ENCODE results near the gene CHRNA10. TPM values are rescaled to one million over a fixed set of nuclear protein-coding genes. Genes with fewer than 3 reads are reported as not detected.
A peak's percentile ranks its signal among the peaks of the same experiment; 100 is the strongest.

The CHRNA10 gene
- total RNA-seq, 1 experiment from 2014 or later = 6.8 TPM

- CTCF ChIA-PET = no interaction called here
- Histone ChIP-seq H3K4me3 (ENCODE audit: low read depth in 2 of 2, low read length in 2 of 2) (no peak overlapping the region), H3K9me3 (ENCODE audit: control insufficient read depth, insufficient read depth, low read depth, low read length) (no peaks in the 10 kb centered on the region), H3K4me1 (ENCODE audit: control insufficient read depth, insufficient read depth, low read length) (no peaks in the 10 kb centered on the region), H3K36me3 (ENCODE audit: control insufficient read depth, insufficient read depth, low read length) (peaks cover 47% of the 10 kb centered on the region), H3K27ac (ENCODE audit: low read length) (no peak overlapping the region), H3K27me3 (ENCODE audit: control insufficient read depth, insufficient read depth, low read length) (no peaks in the 10 kb centered on the region)
- DNase-seq (ENCODE audit: low read depth, low spot score) (peak; percentile 82), ATAC-seq (peak; percentile 65)
- in situ Hi-C loops (cut with HindIII; ENCODE audit: low pct_unique_long_range_greater_than_20kb, low sequenced_read_pairs) = no loop called here
- intact Hi-C loops (cut with micrococcal nuclease; ENCODE audit: unreplicated experiment) = no loop called here
- POLR2A ChIA-PET = no interaction called here
- TF ChIP-seq POLR2AphosphoS5 (IDR thresholded peaks at IDR 0.05; ENCODE audit: low read depth, low read length) (no peak), CTCF (IDR thresholded peaks at IDR 0.05) (no peak), TCF7L2 (IDR thresholded peaks at IDR 0.05; ENCODE audit: low read depth, low read length) (no peak), SIN3A (IDR thresholded peaks at IDR 0.05; ENCODE audit: borderline replicate concordance, insufficient read depth, low read depth, low read length) (no peak), REST (IDR thresholded peaks at IDR 0.05; ENCODE audit: insufficient read depth in 1 of 2, low read depth in 2 of 2, low read length in 1 of 2) (no peak)
- BruUV-seq (replicated peaks) = no TSS peak
Observed at GRCh38 chr11:3674189-3674588, 3.0 kb upstream of the CHRNA10 start.

GRCh38 chr11:3669742-3670183 is 1.4 kb downstream of the CHRNA10 start:
- ChIA-PET CTCF (no interaction called here), POLR2A (no interaction called here)
- no peaks in the 10 kb centered on the region for H3K9me3 ChIP-seq (ENCODE audit: control insufficient read depth, insufficient read depth, low read depth, low read length)
- intact Hi-C loops (cut with micrococcal nuclease; ENCODE audit: unreplicated experiment) = no loop called here
- no TSS peak for BruUV-seq (replicated peaks)
- DNase-seq (ENCODE audit: low read depth, low spot score) (no peak), ATAC-seq (peak; percentile 16)
- H3K36me3 ChIP-seq (ENCODE audit: control insufficient read depth, insufficient read depth, low read length) = peaks cover 17% of the 10 kb centered on the region
- H3K27ac ChIP-seq (ENCODE audit: low read length) = no peak overlapping the region
- in situ Hi-C loops (cut with HindIII; ENCODE audit: low pct_unique_long_range_greater_than_20kb, low sequenced_read_pairs) = no loop called here
- H3K27me3 ChIP-seq (ENCODE audit: control insufficient read depth, insufficient read depth, low read length) = no peaks in the 10 kb centered on the region
- no peaks in the 10 kb centered on the region for H3K4me1 ChIP-seq (ENCODE audit: control insufficient read depth, insufficient read depth, low read length)
- no peak overlapping the region for H3K4me3 ChIP-seq (ENCODE audit: low read depth in 2 of 2, low read length in 2 of 2)
- TF ChIP-seq REST (IDR thresholded peaks at IDR 0.05; ENCODE audit: insufficient read depth in 1 of 2, low read depth in 2 of 2, low read length in 1 of 2) = no peak
- TF ChIP-seq TCF7L2 (IDR thresholded peaks at IDR 0.05; ENCODE audit: low read depth, low read length) = no peak
- TF ChIP-seq SIN3A (IDR thresholded peaks at IDR 0.05; ENCODE audit: borderline replicate concordance, insufficient read depth, low read depth, low read length) = no peak
- TF ChIP-seq CTCF (IDR thresholded peaks at IDR 0.05) = no peak
- no peak; the same call in none of the 2 replicates for TF ChIP-seq POLR2AphosphoS5 (IDR thresholded peaks at IDR 0.05; ENCODE audit: low read depth, low read length)

Data from Panc1 (cell line).